Measurements from ENCODE around the gene UBE2H.
"Not testable (repeated sequence)": the region's sequence is repeated elsewhere in the genome, so short reads cannot be mapped to it uniquely, and the experiment has no call there.

UBE2H gene

DNA sequence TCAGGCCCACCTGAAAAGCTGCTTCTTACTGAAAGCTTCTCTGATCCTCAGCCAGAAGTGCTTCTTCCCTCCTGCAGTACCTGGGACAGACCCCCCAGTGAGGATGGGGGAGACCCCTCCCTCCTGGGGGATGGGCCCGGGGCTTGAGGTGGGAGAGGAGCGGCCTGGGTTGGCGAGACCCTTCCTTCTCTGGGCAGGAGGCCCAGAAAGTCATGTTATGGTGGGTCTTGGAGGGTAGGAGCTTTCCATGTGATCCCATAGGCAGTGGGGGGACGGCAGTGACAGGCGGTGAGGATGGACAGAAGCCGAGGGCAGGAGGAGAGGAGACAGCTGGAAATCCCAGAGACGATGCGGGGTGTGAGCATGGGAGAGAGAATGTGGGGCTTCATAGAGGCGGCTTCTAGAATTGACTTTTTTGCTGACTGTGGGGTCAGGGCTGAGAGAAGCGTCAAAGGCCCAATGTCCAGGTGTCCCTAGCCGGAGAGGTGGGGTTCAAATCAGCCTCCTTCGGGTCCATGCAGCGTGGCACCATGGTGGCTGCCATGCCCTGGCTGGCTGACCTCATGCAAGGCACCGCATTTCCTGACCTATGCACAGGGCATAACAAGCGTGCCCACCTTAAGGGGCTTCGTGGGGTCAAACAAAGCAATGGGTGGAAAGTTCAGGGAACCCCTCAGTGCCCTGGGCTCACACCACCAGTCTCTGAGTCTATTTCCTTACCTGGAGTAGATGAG is 154.0 kb downstream of the UBE2H start:
- CTCF ChIA-PET: interaction anchor here (0.9 kb wide), 1 partner anchor 31 kb away, joined by 3 read pairs; no protein-coding TSS in a partner anchor

DNA sequence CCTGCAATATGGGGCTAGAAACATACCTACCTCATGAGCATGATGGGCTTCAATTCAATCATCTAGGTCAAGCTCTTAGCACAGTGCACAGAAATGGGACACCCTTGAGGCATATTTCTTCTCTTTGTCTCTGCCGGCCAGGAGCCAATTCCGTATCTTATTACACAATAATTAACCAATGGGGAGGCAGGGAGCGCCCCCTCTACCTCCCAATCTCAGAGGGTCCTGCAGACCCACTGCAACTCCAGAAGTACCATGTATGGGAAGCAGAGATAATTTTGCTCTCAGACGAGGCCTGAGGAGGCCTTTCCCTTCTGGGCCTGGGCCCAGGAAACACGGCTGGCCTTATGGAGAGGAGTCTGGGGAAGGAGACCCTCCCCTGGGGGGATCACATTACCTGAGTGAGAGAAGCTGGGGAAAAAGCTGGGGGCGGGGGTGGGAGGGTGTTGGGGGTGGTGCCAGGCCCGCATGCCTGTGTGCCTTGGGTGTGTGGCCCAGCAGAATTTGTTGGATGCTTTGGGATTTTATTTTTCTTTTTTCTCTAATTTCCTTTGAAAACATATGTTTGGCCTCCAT is 155.5 kb downstream of the UBE2H start:
- POLR2A ChIA-PET: interaction anchor here (0.7 kb wide), 1 partner anchor 212 kb away, joined by 4 read pairs; no protein-coding TSS in a partner anchor
- no peak overlapping the region for H3K4me3 ChIP-seq (ENCODE audit: low read depth, low read length)
- no peak for DNase-seq (ENCODE audit: low read depth, low spot score)
- CTCF ChIA-PET: interaction anchor here (0.7 to 1.2 kb wide), 2 partner anchors 28 to 29 kb away, joined by 3 to 5 read pairs; no protein-coding TSS in a partner anchor
- TF ChIP-seq, protein P1, sequence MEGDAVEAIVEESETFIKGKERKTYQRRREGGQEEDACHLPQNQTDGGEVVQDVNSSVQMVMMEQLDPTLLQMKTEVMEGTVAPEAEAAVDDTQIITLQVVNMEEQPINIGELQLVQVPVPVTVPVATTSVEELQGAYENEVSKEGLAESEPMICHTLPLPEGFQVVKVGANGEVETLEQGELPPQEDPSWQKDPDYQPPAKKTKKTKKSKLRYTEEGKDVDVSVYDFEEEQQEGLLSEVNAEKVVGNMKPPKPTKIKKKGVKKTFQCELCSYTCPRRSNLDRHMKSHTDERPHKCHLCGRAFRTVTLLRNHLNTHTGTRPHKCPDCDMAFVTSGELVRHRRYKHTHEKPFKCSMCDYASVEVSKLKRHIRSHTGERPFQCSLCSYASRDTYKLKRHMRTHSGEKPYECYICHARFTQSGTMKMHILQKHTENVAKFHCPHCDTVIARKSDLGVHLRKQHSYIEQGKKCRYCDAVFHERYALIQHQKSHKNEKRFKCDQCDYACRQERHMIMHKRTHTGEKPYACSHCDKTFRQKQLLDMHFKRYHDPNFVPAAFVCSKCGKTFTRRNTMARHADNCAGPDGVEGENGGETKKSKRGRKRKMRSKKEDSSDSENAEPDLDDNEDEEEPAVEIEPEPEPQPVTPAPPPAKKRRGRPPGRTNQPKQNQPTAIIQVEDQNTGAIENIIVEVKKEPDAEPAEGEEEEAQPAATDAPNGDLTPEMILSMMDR (IDR thresholded peaks at IDR 0.05; ENCODE audit: insufficient read depth, low read length, missing control alignments): no peak

More for the DNA sequence above, 154.0 kb downstream of the UBE2H start:
- no peak for DNase-seq (ENCODE audit: low read depth, low spot score)
- no peak overlapping the region for H3K4me3 ChIP-seq (ENCODE audit: low read depth, low read length)
- POLR2A ChIA-PET: no interaction called here
- TF ChIP-seq, protein P1 (IDR thresholded peaks at IDR 0.05; ENCODE audit: insufficient read depth, low read length, missing control alignments): no peak

DNA sequence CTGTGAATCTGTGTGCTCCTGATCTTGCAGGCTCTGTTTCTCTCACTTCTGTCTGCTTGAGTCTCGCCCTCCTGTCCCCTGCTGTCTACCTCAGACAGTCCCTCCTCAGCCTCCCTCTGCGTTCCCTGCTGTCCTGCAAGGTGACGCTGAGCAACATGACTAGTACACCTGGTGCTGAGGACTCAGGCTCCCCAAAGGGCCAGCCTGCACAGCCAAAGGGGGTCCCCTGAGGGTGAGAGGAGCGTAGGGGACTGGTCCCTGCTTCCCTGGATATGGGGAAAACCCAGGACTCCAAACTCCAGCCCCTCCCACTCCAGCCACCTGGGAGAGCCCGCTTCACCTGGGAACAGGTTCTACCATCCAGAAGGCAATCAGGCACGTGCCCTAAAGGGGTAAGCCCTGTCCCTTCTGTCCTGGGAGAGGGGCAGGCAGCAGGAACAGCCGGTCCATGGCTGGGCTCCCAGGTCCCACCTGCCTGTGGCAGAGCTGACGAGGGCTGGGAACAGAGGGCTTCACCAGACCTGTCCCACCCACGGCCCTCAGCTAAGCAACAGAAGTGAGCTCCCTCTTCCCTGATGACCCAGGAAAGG is 156.5 kb downstream of the UBE2H start:
- POLR2A ChIA-PET: no interaction called here
- H3K4me3 ChIP-seq (ENCODE audit: low read depth, low read length): no peak overlapping the region
- DNase-seq (ENCODE audit: low read depth, low spot score): no peak
- CTCF ChIA-PET: interaction anchor here (0.7 to 1.2 kb wide), 2 partner anchors 29 to 30 kb away, joined by 3 to 5 read pairs; no protein-coding TSS in a partner anchor
- TF ChIP-seq, protein P1 (IDR thresholded peaks at IDR 0.05; ENCODE audit: insufficient read depth, low read length, missing control alignments): no peak

DNA sequence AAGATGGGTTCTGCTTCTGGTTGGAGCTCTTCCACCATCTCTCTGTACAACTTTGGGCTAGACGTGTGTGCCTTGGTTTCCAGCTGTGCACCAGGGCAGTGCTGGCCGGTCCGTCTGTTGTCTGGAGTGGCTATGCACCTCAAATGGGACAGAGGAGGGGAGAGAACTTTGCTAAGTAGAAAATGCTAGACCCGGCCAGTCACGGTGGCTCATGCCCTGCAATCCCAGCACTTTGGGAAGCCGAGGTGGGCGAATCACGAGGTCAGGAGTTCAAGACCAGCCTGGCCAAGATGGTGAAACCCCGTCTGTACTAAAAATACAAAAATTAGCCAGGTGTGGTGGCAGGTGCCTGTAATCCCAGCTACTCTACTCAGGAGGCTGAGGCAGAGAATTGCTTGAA is 158.3 kb downstream of the UBE2H start:
- CTCF ChIA-PET; H3K4me3 ChIP-seq (ENCODE audit: low read depth, low read length); DNase-seq (ENCODE audit: low read depth, low spot score); POLR2A ChIA-PET: not testable (repeated sequence)

DNA sequence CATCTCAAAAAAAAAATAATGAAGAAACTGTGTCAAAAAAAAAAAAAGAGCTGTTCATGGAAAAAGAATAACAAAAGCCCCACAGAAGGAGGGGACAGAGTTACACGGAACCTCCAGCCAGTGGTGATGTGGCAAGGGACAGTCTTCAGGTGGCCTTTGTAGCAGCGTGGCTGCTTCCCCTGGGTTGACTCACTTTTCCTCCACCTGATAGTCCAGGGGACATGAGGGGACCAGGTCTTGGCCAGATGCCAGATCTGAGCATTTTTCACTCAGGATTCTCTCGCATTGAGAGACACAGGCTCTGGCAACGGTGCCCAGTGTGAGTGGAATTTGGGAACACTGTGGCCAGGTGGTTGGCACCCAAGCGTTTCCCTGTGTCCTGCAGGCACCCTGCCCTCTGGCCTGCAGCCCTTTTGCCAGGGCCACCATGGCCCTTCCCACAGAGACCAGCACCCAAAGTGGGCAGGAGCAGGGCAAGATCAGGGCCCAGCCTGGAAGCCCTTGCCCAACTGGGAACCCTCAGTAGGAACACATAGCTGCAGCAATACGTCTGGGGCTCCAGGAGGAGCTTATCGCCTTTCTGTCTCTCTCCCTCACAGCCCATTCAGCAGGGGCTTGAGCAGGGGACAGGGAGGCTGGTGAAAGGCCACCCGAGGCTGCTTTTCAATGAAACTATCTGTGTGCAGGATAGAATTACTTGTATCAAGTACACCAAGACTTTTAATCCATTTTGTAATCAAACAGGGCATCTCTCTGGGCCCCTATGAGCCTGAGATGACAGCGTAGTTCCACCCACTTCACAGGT is 159.1 kb downstream of the UBE2H start:
- no peak for DNase-seq (ENCODE audit: low read depth, low spot score)
- CTCF ChIA-PET: no interaction called here
- POLR2A ChIA-PET: no interaction called here
- TF ChIP-seq, protein P1 (IDR thresholded peaks at IDR 0.05; ENCODE audit: insufficient read depth, low read length, missing control alignments): no peak
- H3K4me3 ChIP-seq (ENCODE audit: low read depth, low read length): no peak overlapping the region

DNA sequence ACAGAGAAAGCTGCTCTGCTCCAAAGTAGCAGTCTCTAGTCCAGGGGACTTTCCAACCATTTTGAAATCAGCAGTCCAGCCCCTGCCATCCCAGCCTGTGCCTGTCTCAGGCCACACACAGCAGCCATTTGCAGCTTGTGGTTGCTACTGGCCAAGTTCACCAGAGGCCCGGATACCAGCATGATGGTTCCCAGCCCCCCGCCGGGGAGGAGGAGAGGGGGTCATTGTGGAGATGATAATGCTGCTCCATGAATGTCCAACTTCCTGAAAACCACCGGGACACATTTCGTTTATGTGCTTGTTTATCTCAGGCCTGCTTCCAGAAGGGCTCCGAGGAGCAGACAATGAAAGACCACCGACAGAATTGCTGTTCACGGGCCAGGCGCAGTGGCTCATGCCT is 160.0 kb downstream of the UBE2H start:
- no peak for DNase-seq (ENCODE audit: low read depth, low spot score)
- CTCF ChIA-PET: interaction anchor here (1.2 kb wide), 1 partner anchor 21 kb away, joined by 3 read pairs; no protein-coding TSS in a partner anchor
- TF ChIP-seq, protein P1 (IDR thresholded peaks at IDR 0.05; ENCODE audit: insufficient read depth, low read length, missing control alignments): no peak
- H3K4me3 ChIP-seq (ENCODE audit: low read depth, low read length): no peak overlapping the region
- POLR2A ChIA-PET: no interaction called here
